GM18870 (cell line): ENCODE data around the gene TMEM170A.
A peak's percentile ranks its signal among the peaks of the same experiment; 100 is the strongest.
"Not testable (repeated sequence)": the region's sequence is repeated elsewhere in the genome, so short reads cannot be mapped to it uniquely, and the experiment has no call there.

Experiments
- ATAC-seq: cut with Tn5 transposase; IDR thresholded peaks from one replicate; pipeline ENCODE4 v1.9.1; 2021; ENCODE audit warnings: moderate library complexity; ENCODE audit not compliant: unreplicated experiment

The TMEM170A gene, protein sequence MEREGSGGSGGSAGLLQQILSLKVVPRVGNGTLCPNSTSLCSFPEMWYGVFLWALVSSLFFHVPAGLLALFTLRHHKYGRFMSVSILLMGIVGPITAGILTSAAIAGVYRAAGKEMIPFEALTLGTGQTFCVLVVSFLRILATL

DNA sequence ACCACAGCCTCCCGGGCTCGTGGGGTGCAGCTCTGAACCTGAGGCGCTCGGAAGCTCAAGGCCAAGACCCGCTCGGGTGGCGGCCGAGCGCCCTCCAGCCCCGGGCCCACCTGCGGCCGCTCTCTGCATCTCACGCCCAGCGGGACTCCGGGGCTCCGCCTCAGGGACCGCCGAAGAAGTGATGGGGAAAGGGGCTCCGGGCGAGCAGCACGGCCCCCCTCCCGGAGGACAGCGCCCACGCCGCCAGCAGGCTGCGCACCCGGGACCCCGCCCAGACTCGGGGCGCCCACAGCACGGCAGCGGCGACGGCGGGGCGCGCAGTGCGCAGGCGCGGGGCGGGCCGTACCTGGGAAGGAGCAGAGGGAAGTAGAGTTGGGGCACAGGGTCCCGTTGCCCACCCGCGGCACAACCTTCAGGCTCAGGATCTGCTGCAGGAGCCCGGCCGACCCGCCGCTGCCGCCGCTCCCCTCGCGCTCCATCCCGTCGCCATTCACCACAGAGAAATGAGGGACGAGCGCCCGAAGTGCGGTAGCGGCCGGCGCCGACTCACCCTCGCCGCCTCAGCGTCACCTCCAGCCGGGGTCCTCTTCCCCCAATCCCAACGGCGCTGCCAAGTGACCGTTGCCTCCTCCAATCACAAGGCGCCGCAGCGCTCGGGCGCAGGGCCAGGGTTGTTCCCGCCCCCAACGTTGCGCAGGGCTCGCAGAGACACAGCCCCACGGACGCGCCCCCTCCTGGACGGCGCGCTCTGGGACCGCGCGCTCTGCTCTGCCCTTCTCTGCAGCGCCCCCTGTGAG is at the start of gene TMEM170A:
Gene TMEM170A (minus strand): TSS at position 568 of the 797 bp plus-strand sequence. CDS start 89 bp downstream, at position 479.
- ATAC-seq = peak; percentile 88

DNA sequence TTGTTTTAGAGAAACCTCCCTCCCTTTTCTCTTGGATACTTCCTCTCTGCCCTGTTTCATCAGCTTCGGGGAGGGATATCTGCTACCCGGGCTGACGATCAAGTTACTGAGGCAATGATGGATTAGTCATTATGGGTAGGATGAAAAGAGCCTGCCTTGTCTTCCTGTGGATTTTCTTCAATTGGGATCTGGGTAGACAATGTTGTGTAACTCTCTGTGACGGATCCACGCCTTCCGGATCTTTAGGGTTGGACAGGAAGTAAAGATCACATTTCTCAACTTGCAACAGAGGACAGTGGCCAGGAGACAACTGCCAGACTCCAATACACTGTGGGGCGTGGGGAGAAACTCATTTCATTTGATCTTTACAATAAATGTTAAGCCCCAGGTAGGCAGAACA is 42.1 kb upstream of the TMEM170A start:
- no peak for ATAC-seq

DNA sequence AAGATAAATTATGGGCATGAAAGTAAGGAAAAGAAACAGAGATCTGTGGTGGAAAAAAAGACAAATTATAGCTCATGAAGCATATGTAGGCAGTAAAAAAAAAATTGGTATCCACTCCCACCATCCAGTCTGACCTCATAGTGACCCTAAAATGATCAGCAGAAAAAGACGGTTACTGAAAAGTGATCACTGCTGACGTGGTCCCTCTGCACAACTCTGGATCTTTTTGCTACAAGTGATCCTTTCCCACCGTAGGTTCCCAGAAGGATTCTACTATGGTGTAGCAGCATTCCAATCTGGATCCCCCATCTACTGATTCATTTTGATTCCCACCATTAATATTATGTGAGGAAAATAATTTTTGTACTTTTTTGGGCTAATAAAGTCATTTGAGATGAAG is 41.6 kb upstream of the TMEM170A start:
- ATAC-seq = no peak

DNA sequence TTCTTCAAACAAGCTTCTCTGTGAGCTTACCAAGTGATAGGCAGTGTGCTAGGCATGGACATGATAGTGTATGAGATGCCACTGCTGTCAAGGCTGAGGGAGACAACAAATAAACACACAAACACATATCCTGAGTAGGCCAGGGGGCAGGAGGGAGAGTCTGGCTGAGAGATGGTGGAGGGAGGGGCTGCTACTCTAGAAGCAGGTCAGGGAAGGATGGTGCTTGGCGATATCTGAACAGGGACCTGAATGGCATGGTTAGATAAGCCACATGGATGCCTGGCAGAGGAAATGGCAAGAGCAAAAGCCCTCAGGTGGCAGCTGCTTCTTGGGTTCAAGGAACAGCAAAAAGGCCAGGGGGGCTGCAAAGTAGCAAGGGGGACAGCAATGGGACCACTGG is 39.3 kb upstream of the TMEM170A start:
- ATAC-seq = no peak

DNA sequence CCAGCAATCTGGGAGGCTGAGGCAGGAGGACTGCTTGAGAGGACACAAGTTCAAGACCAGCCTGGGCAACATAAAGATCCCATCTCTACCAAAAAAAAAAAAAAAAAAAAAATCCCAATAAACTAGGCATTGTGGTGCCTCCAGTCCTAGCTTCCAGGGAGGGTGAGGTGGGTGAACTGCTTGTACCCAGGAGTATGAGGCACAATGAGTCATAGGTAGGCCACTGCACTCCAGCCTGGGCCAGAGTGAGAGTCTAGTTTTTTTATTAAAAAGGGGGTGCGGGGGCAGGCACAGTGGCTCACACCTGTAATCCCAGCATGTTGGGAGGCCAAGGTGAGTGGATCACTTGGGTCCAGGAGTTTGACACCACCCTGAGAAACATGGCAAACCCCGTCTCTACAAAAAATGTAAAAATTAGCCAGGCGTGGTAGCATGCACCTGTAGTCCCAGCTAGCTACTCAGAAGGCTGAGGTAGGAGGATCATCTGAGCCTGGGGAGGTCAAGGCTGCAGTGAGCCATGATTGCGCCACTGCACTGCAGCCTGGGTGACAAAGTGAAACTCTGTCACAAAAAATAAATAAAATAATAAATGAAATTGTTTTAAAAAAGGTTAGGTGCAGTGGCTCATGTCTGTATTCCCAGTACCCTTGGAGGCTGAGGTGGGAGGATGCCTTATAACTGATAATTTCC is 38.6 kb upstream of the TMEM170A start:
- no peak for ATAC-seq

DNA sequence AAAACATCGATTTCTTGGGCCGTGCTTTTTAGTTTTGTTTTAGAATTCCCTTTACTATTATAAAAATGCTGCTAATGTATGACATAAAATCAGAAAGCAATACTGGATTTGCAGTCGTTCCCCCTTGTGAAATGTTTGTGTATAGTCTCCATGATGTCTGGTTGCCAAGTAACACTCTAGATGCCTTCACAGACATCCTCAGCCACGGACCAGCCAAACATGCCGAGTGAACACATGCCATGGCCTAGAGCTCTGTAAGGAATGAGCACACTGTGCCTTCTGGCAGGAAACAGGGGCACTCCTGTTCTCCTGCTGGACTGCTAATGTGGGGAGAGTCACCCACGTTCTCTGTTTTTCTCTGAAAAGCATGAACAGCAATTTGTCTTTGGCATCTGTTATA is 37.3 kb upstream of the TMEM170A start:
- ATAC-seq = not testable (repeated sequence)

DNA sequence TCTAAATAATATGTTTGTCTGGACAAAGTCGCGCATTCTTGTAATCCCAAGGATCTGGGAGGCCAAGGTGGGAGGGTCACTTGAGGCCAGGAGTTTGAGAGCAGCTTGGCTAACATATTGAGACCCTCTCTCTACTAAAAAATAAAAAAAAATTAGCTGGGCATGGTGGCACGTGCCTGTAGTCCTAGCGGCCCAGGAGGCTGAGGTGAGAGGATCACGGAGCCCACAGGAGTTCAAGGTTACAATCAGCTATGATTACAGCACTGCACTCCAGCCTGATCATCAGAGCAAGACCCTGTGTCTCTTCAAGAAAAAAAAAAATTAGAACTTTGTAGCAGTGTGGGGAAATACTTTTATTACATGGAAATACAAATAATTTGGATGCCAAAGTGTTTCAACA is 36.9 kb upstream of the TMEM170A start:
- no peak for ATAC-seq

DNA sequence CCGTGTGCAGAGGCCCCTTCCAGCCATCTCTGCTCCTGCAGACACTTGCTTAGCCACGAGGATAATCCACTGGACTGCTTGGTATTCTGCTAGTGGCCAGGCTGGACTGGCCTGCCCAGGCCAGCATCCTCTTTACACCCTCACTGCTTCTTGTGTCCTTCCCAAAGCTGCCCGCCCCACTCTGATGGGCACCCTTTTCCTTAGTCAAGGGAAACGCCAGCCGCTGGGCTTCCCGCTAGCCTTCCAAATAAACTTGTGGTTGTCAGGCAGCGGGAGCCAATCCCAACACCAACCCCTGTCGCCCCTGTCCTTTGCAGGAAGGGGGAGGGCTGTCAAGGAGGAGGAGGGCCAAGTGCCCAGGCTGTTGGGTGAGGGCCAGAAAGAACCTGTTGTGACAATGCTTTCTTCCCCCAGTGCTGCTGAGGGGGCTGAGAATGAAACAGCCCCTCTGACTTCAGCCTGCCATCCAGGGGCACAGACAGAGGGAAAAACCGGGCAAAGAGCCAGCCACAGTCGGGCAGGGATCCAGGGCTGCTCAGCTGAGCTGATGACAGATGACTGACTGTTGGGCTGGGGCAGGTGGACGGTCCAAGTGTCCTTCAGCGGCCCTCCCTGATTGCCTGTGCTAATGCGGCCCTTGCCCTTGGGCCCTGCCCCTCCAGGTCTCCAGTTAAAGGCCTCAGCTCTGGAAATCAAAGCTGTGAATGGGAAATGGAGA is 34.3 kb upstream of the TMEM170A start:
- ATAC-seq = not testable (repeated sequence)

DNA sequence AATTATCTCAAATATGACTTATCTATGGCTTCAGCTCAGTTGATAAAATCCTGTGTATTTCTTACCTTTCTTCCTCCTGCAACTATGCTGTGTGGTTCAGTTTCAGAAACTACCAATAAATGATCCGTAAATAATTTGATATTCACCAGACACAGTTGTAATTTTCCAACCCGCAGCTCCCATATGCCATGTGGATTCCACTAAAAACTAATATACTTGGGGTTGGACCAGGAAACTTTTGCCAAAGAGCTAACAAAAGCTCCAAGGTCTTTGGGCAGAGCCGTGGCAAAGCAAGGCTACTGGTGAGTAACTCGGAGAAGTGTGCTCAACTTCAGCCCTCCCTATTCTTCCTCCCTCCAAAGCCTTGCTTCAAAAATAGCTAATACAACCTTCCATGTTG is 33.1 kb upstream of the TMEM170A start:
- no peak for ATAC-seq

DNA sequence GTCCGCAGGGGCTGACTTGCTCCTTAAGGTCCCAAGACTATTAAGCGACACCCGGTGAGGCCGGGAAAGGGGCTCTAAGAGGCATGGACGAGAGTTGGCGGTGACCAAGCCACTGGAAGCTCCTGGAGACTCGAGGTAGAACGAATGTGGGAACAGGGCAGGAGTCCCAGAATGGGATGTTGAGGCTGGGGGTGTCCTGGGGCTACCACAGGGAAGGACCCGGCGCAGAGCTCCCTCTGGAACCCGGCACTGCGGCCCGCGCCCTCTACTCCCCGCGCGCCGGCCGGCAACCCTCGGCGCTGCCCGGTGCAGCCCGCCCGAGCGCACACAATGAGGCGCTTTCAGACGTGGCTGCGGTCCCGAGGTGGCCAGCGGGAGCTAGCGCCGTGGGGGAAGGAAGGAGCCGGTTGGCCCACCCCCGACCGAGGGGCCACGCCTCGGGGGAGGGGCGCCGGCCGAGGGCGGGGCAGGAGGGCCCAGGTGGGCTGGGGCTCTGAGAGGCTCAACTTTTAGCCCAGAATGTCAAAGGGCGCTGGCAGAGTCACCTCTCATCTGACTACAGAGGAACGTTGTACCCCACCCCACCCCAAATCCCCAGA is 30.7 kb upstream of the TMEM170A start, which contains the start of gene CHST6:
Gene CHST6 (minus strand): TSS at position 366 of the 599 bp plus-strand sequence. CDS start 15,613 bp downstream, outside the sequence.
- ATAC-seq = no peak

DNA sequence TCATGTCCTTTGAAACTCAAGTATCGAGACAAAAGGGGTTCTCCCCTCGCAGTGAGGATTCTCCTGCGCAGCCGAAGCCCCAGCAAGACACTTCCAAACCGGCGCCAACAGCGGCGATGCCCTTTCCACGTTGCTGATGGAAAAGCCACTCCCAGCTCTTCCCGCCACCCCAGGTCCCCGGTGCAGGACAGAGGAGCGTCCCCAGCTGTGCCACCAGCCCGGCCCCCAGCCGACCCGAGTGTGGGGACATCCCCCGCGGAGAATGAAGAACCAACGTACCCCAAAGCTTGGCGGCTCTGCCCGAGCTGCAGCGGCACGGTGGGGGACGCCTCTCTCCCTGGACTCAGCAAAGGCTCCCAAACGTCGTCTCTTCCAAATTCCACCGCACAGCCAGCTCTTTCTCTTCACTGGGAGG is 30.2 kb upstream of the TMEM170A start:
- ATAC-seq = no peak

DNA sequence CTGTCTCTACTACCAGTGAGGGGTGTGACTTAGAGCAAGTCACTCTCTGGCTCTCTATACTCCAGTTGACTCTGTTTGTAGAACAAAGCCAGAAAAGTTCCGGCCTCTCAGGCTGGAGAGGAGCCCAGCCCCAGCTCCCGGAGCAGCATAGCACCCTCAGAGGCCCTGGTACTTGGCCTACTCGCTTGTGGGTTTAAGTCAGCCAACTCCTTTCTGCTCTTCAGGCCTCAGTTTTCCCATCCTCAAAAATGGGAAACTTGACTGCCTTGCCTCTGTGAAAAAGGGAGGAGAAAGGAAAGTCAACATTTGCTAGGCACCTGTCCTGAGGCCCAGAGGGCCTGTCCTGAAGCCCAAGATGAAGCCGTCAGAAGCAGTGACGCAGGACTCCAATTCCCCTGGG is 29.7 kb upstream of the TMEM170A start:
- no peak for ATAC-seq

DNA sequence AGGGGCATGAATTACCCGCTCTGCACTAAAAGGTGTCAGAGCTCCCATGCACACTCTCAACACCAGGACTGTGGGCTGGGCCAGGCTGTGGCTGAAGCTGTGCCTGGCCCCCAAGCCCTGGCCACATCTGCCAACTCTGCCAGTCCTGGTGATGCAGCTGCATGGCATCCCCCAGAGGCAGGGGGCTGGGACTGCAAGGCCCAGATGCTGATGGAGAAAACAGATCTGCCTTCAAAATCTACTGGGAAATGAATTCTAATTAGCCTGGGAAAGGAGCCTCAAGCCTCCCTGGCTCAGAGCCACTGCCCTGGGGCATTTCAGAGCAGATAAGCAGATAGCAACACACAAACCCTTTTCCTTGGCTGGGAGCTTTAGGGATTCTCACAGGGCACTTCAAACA is 27.4 kb upstream of the TMEM170A start:
- ATAC-seq = no peak

DNA sequence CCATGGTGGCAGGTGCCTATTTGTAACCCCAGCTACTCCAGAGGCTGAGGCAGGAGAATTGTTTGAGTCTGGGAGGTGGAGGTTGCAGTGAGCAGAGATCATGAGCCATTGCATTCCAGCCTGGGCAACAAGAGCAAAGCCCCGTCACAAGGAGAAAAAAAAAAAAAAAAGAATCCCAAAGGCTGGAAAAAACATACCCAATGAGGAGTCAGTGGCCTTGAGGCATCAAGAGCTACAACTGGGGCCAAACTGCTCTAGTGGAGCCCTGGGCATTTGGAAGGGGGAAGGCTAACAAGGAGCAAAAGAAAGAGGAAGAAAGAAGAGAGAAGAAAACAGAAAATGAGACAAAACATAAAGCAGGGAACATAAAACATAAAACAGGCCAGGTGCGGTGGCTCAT is 23.8 kb upstream of the TMEM170A start:
- ATAC-seq = no peak

DNA sequence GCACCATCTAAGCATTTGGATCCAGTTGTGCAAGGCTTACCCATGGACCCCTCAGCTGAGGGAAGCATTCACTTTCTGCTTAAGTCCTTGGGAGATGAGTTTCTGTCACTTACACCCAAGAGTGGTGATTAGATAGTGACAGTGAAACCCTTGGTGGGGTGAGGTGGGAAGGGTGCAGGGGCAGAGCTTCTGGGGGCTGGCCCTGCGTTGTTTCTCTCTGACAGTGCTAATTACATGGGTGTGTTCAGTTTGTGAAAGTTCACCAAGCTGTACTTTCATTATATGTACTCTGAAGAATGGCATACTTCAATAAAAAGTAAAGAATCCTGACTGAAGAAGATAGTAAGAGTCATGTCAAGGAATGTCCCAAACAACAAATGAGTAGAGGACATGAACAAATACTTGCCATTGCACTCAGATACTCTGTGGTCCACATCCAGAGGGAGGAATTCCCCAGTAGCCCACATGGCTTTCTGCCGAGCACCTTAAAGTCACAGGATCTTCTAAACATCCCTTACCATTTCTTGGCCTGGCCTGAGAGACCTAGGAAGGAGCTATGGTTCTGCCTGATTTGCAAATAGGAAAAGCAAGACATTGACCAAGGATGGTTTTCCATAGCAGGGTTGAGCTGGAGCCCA is 22.3 kb upstream of the TMEM170A start:
- ATAC-seq = peak; percentile 61

DNA sequence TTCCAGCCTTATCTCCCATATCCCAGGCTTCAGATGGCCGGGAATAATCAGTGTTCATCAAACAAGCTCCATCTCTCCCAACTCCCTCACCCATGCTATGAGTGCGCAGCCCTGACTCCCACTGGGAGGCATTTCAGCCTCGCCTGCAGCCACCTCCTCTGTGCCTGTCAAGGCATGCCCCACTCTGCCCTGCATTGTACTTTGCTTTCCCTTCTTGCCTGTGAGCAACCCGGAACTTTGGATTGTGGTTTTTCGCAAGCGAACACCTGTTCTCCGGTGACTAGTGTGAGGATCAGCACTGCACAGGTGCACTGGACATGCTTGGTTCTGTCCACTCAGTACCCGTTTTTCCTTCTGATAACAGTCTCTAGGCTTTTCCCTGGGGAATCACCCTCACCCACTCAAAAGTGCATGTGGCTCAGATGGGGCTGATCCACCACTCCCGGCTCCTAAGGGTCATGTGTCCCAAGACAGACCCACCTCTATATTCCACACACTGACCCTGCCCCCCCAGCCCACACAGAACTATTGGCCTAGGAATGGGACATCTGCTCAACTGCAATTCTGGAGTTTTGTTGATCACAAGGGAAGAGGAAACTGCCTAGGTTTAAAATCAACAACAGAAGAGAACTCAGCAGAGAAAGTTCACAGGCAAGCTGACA is 21.7 kb upstream of the TMEM170A start:
- no peak for ATAC-seq

DNA sequence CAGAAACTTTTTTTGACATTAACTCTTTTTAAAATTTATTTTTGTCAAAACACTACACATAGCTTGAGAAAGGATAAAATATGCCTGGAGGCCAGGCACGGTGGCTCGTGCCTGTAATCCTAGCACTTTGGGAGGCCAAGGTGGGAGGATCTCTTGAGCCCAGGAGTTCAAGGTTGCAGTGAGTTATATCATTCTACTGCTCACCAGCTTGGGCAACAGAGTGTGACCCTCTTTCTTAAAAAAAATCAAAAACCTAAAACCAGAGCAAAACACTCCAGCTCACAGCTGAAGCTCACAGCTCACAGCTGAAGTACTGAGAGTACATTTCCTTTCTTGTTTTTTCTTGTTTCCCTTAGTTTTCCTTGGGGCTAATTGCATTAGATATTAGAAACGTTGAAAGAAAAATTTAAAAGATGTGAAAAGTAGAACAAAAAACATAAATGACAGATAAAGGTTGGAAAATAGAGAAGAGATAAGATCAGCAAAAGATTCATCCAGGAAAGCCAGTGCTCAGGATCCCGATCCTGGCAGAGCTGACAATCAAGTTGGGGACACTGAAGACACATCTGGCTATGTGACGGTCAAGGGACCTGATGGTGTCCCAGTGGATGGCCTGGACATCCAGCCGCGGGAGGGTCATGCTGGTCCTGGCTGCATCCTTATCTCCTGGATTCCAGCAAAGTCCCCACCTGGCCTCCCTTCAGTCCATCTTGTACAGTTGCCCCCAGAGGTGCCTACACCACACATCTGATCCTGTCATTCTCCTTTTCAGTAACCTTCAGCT is 20.9 kb upstream of the TMEM170A start:
- no peak for ATAC-seq

DNA sequence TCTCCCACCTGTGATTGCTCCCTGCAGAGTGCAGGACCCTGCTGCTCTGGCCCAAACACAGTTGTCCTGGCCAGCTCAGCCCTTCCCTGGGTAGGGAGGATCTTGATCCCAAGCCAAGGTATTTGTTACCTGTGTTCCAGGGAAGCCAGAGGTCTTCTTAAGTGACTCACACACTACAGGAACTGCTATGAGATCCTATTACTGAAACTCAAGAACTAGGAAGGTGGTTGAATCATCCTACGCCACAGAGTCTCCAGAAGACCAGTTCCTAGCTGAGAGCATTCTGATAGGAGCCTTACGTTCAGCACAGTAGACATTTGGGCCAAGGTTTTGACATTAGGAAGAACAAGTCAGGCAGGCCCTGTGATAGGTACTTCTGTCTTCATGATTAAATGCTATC is 18.7 kb upstream of the TMEM170A start:
- ATAC-seq = no peak
